Activated CD4-positive, alpha-beta T cell treated with anti-CD3 and anti-CD28 coated beads for 24 hours (primary cell): ENCODE data around the gene TPCN2.

Experiments
- DNase-seq, 2 donors: peaks; one replicate each; pipeline ENCODE4 v3.0.0-alpha.2; 2020; ENCODE audit warnings: low read depth in 2 of 2

TPCN2 gene

DNA sequence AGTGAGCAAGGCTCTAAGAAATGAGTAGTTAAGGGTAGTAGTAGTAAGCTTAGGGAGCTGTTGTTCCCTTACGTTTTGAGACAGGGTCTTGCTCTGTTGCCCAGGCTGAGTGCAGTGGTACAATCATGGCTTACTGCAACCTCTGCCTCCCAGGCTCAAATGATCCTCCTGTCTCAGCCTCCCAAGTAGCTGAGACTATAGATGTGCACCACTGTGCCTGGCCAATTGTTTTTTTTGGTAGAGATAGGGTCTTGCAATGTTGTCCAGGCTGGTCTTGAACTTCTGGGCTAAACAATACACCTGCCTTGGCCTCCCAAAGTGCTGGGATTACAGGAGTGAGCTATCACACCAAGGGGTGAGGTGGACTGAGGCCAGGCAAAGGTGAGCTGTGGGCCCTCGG is 117.0 kb downstream of the TPCN2 start:
- no peak for DNase-seq

DNA sequence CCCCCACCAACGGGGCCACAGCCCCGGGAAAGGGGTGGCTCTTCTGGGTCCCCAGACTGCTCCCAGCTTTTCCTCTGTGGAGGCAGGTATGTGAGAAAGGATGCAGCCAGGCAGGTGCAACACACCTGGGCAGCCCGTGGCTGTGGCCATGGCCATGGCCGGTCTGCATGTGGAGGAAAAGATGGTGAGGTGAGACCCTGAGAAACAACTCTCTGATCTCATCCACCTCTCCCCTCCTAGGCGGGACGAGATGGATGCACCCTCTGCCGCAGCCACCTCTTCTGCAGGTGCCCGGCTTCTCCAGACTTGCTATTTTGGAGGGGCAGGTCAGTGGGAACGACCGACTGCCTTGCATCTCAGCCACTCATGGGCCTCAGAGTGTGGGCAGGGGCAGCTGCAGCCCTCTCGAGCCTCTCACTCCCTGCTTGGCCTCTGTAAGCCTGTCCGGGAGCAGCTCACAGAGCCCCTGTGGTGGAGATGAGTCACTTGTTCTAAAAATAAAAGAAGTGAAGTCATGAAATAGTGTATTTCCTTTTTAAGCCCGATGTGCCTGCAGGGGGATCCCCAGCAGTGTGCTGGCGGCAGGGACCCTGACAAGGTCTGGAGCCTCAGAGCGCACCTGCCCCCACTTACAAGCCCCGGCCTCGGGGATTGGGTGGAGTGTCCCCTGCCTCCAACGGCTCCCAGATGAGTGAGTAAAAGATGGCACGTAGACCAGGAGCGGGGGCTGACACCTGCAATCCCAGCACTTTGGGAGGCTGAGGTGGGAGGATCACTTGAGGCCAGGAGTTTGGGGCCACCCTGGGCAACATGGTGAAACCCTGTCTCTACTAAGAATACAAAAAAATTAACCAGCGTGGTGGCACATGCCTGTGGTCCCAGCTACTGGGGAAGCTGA is 117.7 kb downstream of the TPCN2 start:
- peak; percentile 23 to 47 for DNase-seq

DNA sequence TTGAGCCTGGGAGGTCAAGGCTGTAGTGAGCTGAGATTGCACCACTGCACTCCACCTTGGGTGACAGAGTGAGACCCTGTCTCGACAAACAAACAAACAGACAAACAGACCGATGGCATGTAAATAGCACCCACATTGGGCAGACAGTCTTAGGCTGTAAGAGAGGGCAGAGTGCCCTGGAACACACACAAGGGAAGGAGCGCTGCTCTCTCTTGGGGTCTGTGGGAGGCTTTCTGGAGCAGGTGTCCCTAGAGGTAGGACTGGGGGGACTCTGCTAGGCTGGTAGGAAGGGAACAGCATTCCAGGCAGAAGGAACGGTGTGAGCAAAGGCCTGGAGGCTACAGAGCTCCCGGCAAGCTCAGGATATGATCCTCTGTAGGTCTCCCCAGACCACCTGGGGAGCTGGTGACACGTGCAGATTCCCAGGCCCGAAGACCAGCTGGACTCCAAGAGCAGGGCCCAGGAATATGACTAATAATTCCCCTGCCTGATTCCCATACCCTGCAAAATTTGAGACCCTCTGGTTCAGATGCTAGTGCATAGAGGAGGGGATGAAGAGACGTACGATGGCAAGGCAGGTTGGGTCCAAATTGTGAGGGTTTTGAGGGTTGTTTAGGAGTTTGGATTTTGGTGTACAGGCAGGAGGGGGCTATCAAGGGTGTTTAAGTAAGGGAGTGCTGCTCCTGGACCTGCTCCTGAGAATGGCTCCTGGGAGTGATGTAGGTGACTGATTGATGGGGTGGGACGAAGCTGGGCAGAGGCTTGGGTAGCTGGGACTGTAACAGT is 118.6 kb downstream of the TPCN2 start:
- no peak for DNase-seq

DNA sequence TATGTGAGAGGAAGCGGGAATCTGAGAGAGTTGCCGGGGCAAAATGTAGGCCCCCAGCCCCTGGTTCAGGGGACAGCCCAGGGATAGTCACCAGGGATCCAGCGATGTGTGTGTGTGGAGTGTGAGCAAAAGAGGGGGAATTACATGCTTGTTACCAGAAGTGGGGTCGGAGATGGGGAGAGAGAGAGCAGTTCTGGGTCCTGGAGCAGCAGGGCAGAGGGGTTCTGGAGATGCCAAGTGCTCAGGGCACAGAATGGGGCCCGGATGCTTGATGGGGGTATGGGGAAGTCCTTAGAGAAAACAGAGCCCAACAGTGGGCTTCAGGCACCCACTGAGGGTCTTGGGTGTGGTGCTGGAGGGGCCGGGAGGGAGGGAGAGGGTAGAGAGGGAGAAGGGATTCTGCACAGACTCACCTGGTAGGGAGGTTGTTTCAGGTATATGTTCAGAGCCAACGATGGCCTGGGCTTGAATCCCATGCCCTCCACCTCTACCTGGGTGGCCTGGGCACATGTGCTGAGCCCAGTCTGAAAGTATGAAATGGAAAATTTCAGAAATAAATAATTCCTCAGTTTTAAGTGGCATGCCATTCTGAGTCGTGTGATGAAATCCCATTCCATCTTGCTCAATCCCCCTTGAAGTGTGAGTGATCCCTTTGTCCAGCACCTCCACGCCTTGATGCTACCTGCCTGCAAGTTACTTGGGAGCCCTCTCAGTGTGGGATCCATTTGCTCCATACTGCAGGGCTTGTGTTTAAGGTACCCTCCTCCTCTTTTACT is 119.4 kb downstream of the TPCN2 start:
- no peak for DNase-seq

DNA sequence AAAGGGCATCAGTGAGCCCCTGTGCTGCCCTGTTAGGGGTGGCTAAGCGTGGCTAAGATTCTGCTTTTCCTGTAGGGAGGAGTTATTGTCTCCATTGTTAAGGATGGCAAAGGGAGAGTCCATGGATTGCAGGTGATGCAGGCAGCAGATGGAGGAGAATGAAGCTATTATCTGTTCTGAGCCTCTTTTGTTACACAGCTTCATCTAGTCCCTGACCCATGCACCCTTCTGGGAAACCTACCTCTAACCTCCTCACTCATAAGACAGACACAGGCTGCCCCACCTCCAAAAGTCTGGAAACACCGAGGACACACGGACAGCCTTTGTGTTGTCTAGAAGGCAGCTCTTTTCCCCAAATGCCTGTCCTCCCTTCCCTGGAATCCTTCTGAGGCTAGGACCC is 120.7 kb downstream of the TPCN2 start:
- DNase-seq, result no peak

DNA sequence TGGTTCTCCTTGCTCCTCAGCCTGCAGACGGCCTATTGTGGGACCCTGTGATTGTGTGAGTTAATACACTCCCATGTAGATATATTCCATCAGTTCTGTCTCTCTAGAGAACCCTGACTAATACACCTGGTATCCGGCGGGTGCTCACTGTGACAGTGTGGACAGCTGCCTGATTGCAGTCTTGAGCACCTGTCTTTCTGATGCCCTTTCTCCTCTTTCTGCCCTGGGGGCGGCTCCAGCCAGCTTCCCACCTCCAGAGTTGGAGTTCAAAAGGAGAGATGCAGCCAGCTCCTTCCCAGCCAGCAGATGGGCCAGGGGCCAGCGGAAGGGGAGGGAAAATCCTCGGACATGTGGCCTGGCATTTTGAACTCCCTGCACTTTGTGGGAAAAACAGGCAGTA is 122.0 kb downstream of the TPCN2 start:
- no peak for DNase-seq

DNA sequence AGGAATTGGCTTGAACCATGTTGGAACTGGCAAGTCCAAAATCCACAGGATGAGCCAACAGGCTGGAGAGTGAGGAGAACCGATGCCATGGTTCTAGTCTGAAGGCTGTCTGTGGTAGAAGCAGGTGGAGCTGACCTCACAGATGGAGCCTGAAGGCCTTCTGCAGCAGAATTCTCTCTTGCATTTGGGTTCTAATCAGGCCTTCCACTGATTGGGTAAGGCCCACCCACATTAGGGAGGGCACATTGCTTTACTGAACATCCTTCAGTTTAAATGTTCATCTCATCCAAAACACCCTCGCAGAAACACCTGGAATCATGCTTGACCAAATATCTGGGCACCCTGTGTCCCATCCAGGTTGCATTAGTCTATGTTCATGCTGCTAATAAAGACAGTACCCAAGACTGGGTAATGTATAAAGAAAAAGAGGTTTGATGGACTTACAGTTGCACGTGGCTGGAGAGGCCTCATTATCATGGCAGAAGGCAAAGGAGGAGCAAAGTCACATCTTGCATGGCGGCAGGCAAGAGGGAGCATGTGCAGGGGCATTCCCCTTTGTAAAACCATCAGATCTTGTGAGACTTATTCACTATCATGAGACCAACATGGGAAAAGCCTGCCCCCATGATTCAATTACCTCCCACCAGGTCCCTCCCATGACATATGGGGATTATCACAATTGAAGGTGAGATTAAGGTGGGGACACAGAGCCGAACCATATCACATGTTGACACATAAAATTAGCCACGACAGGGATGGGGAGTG is 122.9 kb downstream of the TPCN2 start:
- DNase-seq, result no peak

DNA sequence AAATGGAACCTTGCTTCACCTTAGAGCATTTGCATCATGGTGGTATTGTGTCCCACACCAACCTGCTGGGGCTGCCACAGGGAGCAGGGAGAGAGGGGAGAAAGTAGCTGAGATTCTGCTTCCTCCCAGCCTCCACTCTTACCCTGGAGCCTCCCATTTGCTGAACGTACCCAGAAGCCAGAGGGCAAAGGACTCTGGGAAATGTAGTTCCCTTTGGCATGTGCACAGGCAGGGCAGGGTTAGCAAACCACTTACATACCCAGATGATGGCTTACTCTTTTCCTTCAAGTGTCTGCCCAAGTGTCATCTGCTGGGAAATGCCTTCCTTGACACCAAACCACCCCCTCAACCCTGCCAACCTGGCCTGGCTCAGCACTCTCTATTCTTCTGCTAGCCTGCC is 123.9 kb downstream of the TPCN2 start:
- no peak for DNase-seq

DNA sequence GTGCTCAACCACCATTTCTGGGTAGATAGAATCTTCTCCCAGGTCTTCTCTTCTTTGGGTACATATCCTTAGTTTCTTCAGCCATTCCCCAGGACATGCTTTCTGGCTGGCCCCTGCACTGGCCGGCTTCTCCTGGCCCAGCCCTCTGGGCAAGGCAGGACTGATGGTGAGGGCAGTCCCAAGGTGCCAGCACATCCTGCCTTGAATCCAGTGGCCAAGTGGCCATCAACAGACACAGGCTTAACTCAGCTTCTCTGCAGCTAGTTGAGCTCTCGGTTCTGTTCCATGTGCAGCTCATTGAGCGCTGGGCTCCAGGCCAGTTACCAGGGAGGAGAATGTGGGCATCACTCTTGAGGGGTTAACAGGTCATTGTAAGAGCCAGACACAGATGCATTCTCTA is 124.6 kb downstream of the TPCN2 start:
- DNase-seq, result no peak

DNA sequence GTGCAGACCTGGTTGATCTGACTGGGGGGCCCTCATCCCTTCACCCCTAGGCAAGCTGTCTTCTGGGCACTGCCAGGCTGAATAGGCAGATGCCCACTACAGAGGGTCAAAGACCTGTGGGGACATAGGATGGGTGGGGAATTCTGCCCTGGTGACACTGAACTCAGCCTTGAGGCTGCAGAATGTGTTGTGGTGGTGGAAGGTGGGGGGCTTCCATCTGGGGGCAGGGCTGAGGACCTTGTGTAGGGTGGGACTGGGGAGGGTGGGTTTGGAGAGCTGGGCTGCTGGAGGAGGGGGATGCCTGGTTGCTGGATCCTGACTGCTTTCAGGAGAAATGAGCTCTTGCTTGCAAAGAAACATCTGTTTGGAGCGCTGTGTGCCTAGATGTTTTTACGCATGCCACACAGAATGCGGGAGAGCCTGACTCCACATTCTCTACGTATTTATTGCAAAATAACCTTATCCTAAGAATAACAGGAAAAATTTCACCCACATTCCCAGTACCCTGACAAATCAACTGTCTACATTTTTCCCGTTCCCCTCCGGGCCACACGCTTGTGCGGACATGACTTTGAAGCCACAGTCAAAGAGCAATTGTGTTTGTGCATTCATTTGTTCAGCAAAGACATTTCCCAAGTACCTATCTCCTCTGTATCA is 125.3 kb downstream of the TPCN2 start:
- DNase-seq, result no peak

DNA sequence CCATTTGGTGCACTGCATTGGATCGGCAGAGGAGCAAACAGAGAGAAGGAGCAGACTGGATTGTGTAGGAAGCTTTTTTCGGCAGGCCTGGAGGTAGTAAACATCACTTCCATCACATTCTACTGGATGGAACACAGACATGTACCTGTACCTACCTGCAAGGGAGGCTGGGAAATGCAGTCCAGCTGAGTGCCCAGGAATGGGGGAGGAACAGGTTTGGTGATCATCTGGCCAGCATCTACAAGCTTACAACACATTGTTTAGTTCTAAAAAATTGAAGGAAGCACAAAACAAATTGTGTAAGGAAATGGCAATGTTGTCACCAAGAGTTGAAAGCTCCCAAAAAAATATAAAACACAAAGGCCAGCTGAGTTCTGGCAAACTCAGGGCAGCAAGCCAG is 126.1 kb downstream of the TPCN2 start:
- no peak for DNase-seq

DNA sequence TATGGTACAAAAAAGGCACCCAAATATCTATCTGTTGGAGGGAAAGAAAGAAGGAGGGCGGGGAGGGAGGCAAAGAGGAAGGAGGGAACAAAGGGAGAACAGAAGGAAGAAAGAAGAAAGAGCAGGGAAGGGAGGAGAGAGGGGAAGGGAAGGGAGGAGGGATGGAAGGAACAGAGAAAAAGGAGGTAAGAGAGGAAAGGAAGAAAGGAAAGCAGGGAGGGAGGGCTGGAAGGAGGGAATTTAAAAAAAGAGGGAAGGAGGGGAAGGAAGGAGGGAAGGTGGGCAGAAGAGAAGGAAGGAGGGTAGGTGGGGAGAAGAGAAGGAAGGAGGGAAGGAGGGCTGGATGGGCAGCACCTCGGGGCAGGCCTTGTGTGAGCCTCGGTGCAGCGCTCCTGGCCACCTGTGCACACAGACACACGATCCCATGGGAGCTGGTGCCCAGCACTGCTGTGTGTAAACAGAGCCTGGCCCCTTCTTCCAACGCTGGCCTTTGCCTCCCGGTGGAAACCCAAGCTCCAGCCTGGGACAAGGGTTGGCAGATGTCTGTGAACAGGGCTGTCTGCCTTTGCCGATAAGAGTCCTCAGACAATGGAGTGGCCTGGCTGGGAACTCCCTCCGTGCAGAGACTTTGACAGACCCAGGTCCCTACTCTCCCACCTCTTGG is 130.2 kb downstream of the TPCN2 start:
- no peak for DNase-seq

DNA sequence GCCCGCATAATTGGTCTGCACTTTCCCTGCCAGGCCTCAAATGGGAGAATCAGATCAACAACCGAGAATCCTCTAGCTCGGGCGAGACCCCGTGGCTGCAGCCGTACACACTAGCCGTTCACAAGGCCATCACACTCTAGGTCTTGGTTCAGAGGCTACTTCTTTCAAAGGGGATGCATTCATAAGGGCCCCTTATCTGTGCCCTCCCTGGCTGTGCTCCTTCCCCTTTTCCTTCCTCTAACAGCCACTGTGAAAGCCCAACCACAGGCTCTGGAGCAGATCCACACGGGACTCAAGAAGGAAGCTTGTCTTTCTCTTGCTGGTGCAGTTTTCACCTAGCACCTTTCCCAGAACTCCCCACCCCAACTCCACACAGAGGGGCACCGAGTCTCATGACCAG is 131.5 kb downstream of the TPCN2 start:
- no peak for DNase-seq

DNA sequence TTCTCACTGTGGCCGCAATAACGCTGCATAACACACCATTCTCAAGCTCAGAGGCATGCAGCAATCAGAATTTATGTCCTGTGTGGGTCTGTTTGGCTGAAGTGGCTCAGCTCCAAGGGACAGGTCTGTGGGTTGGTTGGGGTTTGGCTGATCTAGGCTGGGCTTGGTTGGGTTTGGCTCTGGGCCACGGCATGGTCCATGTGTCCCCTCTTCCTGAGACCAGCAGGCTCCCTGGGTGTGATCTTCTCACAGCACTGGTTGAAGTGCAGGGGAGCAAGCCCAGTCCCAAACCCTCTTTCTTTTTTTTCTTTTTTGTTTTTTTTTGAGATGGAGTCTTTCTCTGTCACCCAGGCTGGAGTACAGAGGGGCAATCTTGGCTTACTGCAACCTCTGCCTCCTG is 132.0 kb downstream of the TPCN2 start:
- DNase-seq, result no peak

DNA sequence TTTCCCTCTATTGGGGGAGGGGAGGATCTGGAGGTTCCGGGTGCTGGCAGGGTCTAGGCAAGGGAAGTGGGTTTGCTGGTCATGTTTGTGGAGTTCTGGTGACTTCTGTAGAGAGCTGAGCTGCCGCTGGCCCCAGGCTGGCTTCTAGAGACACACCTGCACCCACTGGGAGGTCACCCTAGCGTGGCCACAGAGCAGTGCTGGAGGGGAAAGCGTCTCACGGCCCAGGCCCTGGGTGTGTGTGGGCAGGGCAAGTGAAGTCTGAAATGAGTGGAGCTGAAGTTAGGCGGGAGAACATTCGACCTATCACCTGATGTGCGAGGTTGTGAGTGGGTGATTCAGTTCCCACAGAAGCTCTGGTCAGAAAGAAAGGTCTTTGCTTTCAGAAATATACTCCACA is 134.9 kb downstream of the TPCN2 start:
- DNase-seq, result no peak
